AG09319 (cell line): ENCODE results near the gene NDFIP2.

Experiments used
- DNase-seq: peaks from one replicate; pipeline ENCODE4 v3.0.0-alpha.2; 2010; ENCODE audit warnings: low read depth; ENCODE audit errors: extremely low read depth
- CTCF ChIP-seq: IDR thresholded peaks from 2 replicates; pipeline ENCODE4 v1.5.1; 2011; ENCODE audit warnings: low read depth, mild to moderate bottlenecking, inconsistent platforms, low read length, moderate library complexity

The NDFIP2 gene

GRCh38 chr13:79442221-79442620 is 38.7 kb upstream of the NDFIP2 start:
- DNase-seq: no peak
- TF ChIP-seq CTCF: no peak

GRCh38 chr13:79442706-79443105 is 38.2 kb upstream of the NDFIP2 start:
- no peak for TF ChIP-seq CTCF
- DNase-seq: no peak

- DNase-seq: no peak
- TF ChIP-seq CTCF: no peak
Measured at GRCh38 chr13:79445968-79446645, 34.8 kb upstream of the NDFIP2 start.

- no peak for TF ChIP-seq CTCF
- DNase-seq: no peak
Measured at GRCh38 chr13:79447141-79447540, 33.8 kb upstream of the NDFIP2 start.

GRCh38 chr13:79447741-79448140 is 33.2 kb upstream of the NDFIP2 start:
- DNase-seq: no peak
- TF ChIP-seq CTCF: no peak

GRCh38 chr13:79448413-79448812 is 32.5 kb upstream of the NDFIP2 start:
- TF ChIP-seq CTCF: no peak
- DNase-seq: no peak

- DNase-seq: no peak
- no peak for TF ChIP-seq CTCF
Measured at GRCh38 chr13:79450110-79450509, 30.8 kb upstream of the NDFIP2 start.
